PC-3 (cell line): ENCODE measurements around the gene LRRFIP2.

Experiments used
- CTCF ChIP-seq: fragments of 300-600 bp; sonication (generic); conservative IDR thresholded peaks from 2 replicates; pipeline ENCODE4 v1.5.1; 2017; ENCODE audit warnings: antibody characterized with exemption, low read depth, mild to moderate bottlenecking, low read length
- EZH2 ChIP-seq: fragments of 300-600 bp; sonication (generic); IDR thresholded peaks from one replicate; pipeline ENCODE4 v1.6.1; 2017; ENCODE audit warnings: antibody characterized with exemption, mild to moderate bottlenecking, low read length; ENCODE audit not compliant: unreplicated experiment
- EZH2phosphoT487 ChIP-seq: fragments of 300-600 bp; sonication (generic); IDR thresholded peaks from 2 replicates; pipeline ENCODE4 v1.6.1; 2018; ENCODE audit warnings: mild to moderate bottlenecking, antibody characterized with exemption, low read length, borderline replicate concordance

- TF ChIP-seq CTCF (no peak), EZH2 (no peak), EZH2phosphoT487 (no peak)
Observed at GRCh38 chr3:37173806-37174205, 576 bp downstream of the LRRFIP2 start.
